Neural cell (in vitro differentiated cells): ENCODE data around the gene PTPRN2. TPM values are rescaled to one million over a fixed set of nuclear protein-coding genes. Genes with fewer than 3 reads are reported as not detected.

Experiments used
- H2AFZ ChIP-seq: fragments of 200-600, 300-800 bp; sonication (generic), shearing (Covaris generic); 2 replicates; pipeline ENCODE4 v1.6.0; 2014; ENCODE audit warnings: low read depth, mild to moderate bottlenecking, antibody characterized with exemption, low read length, moderate library complexity
- H3F3A ChIP-seq: fragments of 200-600 bp; shearing (Covaris generic); 2 replicates; pipeline ENCODE4 v1.6.1; 2016; ENCODE audit warnings: mild to moderate bottlenecking, moderate library complexity, mixed read lengths, antibody characterized with exemption, low read length; ENCODE audit not compliant: insufficient read depth, poor library complexity, severe bottlenecking
- H3K27ac ChIP-seq: fragments of 200-600, 300-800 bp; sonication (generic), shearing (Covaris generic); 2 replicates; pipeline ENCODE4 v1.5.1; 2014; ENCODE audit warnings: mild to moderate bottlenecking, low read length, moderate library complexity
- H3K27me3 ChIP-seq: fragments of 300-800, 200-600 bp; sonication (generic), shearing (Covaris generic); 2 replicates; pipeline ENCODE4 v1.6.0; 2014; ENCODE audit warnings: mild to moderate bottlenecking, low read depth, low read length, moderate library complexity; ENCODE audit not compliant: insufficient read depth
- H3K36me3 ChIP-seq: fragments of 300-800, 200-600 bp; sonication (generic), shearing (Covaris generic); 2 replicates; pipeline ENCODE4 v1.5.1; 2014; ENCODE audit warnings: mild to moderate bottlenecking, antibody characterized with exemption, low read length, moderate library complexity; ENCODE audit not compliant: insufficient read depth
- H3K4me2 ChIP-seq: fragments of 300-800, 200-600 bp; sonication (generic), shearing (Covaris generic); 2 replicates; pipeline ENCODE4 v1.6.0; 2014; ENCODE audit warnings: mild to moderate bottlenecking, low read length
- H3K4me3 ChIP-seq: fragments of 300-800, 200-600 bp; sonication (generic), shearing (Covaris generic); 2 replicates; pipeline ENCODE4 v1.5.1; 2014; ENCODE audit warnings: mild to moderate bottlenecking, low read length, moderate library complexity
- H3K79me2 ChIP-seq: fragments of 200-600 bp; shearing (Covaris generic); replicated peaks from 2 replicates; pipeline ENCODE4 v1.6.0; 2014; ENCODE audit warnings: mild to moderate bottlenecking, low read length, moderate library complexity; ENCODE audit not compliant: insufficient read depth
- H3K9ac ChIP-seq: fragments of 300-800, 200-600 bp; sonication (generic), shearing (Covaris generic); 2 replicates; pipeline ENCODE4 v1.6.1; 2016; ENCODE audit warnings: mild to moderate bottlenecking, low read length, mixed read lengths
- H3K9me2 ChIP-seq: fragments of 200-600 bp; shearing (Covaris generic); 2 replicates; pipeline ENCODE4 v1.6.1; 2016; ENCODE audit warnings: mild to moderate bottlenecking, low read length, mixed read lengths; ENCODE audit not compliant: insufficient read depth
- H3K9me3 ChIP-seq: fragments of 200-600, 300-800 bp; sonication (generic), shearing (Covaris generic); 2 replicates; pipeline ENCODE4 v1.6.1; 2016; ENCODE audit warnings: mild to moderate bottlenecking, mixed run types, low read length, moderate library complexity, mixed read lengths
- H4K20me1 ChIP-seq: fragments of 200-600 bp; shearing (Covaris generic); 2 replicates; pipeline ENCODE4 v1.6.1; 2016; ENCODE audit warnings: mild to moderate bottlenecking, mixed run types; ENCODE audit not compliant: insufficient read depth
- CTCF ChIP-seq: fragments of 450-650 bp; IDR thresholded peaks from 2 replicates; pipeline ENCODE4 v1.5.1; 2014; ENCODE audit warnings: antibody characterized with exemption, mild to moderate bottlenecking, moderate library complexity; ENCODE audit not compliant: poor library complexity, severe bottlenecking
- EP300 ChIP-seq: fragments of 450-650 bp; conservative IDR thresholded peaks from 2 replicates; pipeline ENCODE4 v1.6.1; 2014; ENCODE audit warnings: antibody characterized with exemption, mild to moderate bottlenecking, moderate library complexity; ENCODE audit not compliant: poor library complexity, severe bottlenecking
- EZH2 ChIP-seq: fragments of 200-600, 300-800 bp; shearing (Covaris generic), sonication (generic); IDR thresholded peaks from 2 replicates; pipeline ENCODE4 v1.6.1; 2014; ENCODE audit warnings: antibody characterized with exemption, low read length, borderline replicate concordance, mild to moderate bottlenecking; ENCODE audit not compliant: insufficient read depth, poor library complexity, severe bottlenecking
- MXI1 ChIP-seq: fragments of 450-650 bp; conservative IDR thresholded peaks from 2 replicates; pipeline ENCODE4 v1.6.1; 2014; ENCODE audit warnings: antibody characterized with exemption, mild to moderate bottlenecking; ENCODE audit not compliant: poor library complexity, severe bottlenecking
- POLR2AphosphoS5 ChIP-seq: IDR thresholded peaks from 2 replicates; pipeline ENCODE4 v1.6.1; 2012
- RAD21 ChIP-seq: fragments of 450-650 bp; conservative IDR thresholded peaks from 2 replicates; pipeline ENCODE4 v1.6.1; 2014; ENCODE audit warnings: antibody characterized with exemption, mild to moderate bottlenecking, moderate library complexity
- REST ChIP-seq: IDR thresholded peaks from 2 replicates; pipeline ENCODE4 v1.6.1; 2012; ENCODE audit warnings: borderline replicate concordance
- SMC3 ChIP-seq: fragments of 450-650 bp; conservative IDR thresholded peaks from 2 replicates; pipeline ENCODE4 v1.6.1; 2014; ENCODE audit warnings: antibody characterized with exemption, mild to moderate bottlenecking, moderate library complexity; ENCODE audit not compliant: poor library complexity
- TAF1 ChIP-seq: IDR thresholded peaks from 2 replicates; pipeline ENCODE4 v1.6.1; 2012; ENCODE audit warnings: low read depth
- polyA plus RNA-seq: library from polyadenylated mRNA; depleted of rRNA; stranded (reverse); fragments of >200 nt; gene quantifications from 2 replicates; pipeline ENCODE4 v1.2.3, GENCODE V29; 2014

PTPRN2 gene
- polyA plus RNA-seq, 1 donor from 2014 or later, result 31.0 TPM

- Histone ChIP-seq H3K9me2 (no peaks in the 10 kb centered on the region), H3K79me2 (no peaks in the 10 kb centered on the region), H4K20me1 (no peaks in the 10 kb centered on the region), H3K36me3 (no peaks in the 10 kb centered on the region), H3K4me2 (no peak overlapping the region), H3K4me3 (no peak overlapping the region), H3F3A (no peaks in the 10 kb centered on the region), H2AFZ (no peak overlapping the region), H3K27me3 (no peaks in the 10 kb centered on the region), H3K9ac (no peak overlapping the region), H3K27ac (no peak overlapping the region), H3K9me3 (peaks cover 4% of the 10 kb centered on the region)
- TF ChIP-seq MXI1, result no peak
Measured at GRCh38 chr7:157766098-157766497, 821.5 kb downstream of the PTPRN2 start.

- Histone ChIP-seq H3K9ac (no peak overlapping the region), H3K79me2 (no peaks in the 10 kb centered on the region), H3F3A (no peaks in the 10 kb centered on the region), H3K27ac (no peak overlapping the region), H3K9me2 (no peaks in the 10 kb centered on the region), H4K20me1 (no peaks in the 10 kb centered on the region), H2AFZ (no peak overlapping the region), H3K27me3 (no peaks in the 10 kb centered on the region), H3K36me3 (no peaks in the 10 kb centered on the region), H3K4me3 (no peak overlapping the region), H3K4me2 (no peak overlapping the region), H3K9me3 (no peaks in the 10 kb centered on the region)
- TF ChIP-seq TAF1 (no peak), SMC3 (no peak), EP300 (no peak), REST (no peak), EZH2 (no peak), POLR2AphosphoS5 (no peak), MXI1 (no peak), RAD21 (no peak), CTCF (no peak)
Measured at GRCh38 chr7:157764946-157765537, 822.6 kb downstream of the PTPRN2 start.

GRCh38 chr7:157764193-157764592 lies 823.4 kb downstream of the PTPRN2 start:
- TF ChIP-seq SMC3, result no peak
- TF ChIP-seq TAF1, result no peak
- no peak for TF ChIP-seq RAD21
- TF ChIP-seq EP300, result no peak
- no peak for TF ChIP-seq CTCF
- Histone ChIP-seq H3K4me2 (no peak overlapping the region), H3K36me3 (no peaks in the 10 kb centered on the region), H3K79me2 (no peaks in the 10 kb centered on the region), H3K27me3 (no peaks in the 10 kb centered on the region), H3K27ac (no peak overlapping the region), H3K9me3 (no peaks in the 10 kb centered on the region), H3K4me3 (no peak overlapping the region), H4K20me1 (no peaks in the 10 kb centered on the region), H2AFZ (no peak overlapping the region), H3F3A (no peaks in the 10 kb centered on the region), H3K9me2 (no peaks in the 10 kb centered on the region), H3K9ac (no peak overlapping the region)
